Tibial nerve (tissue), 4 donors: ENCODE measurements around the gene RNPEPL1. TPM values are rescaled to one million over a fixed set of nuclear protein-coding genes. Genes with fewer than 3 reads are reported as not detected.
"Not testable (repeated sequence)": the region's sequence is repeated elsewhere in the genome, so short reads cannot be mapped to it uniquely, and the experiment has no call there.

Source experiments
- DNase-seq, 2 donors: peaks; one replicate each; pipeline ENCODE4 v3.0.0-alpha.2; 2019; ENCODE audit warnings: low spot score in 2 of 2
- H3K27ac ChIP-seq, 4 donors: fragments of 200-600 bp; sonication (generic) in 3 of 4; one replicate each; pipeline ENCODE4 v1.5.1; 2017 to 2019; ENCODE audit warnings: mild to moderate bottlenecking in 1 of 4
- H3K27me3 ChIP-seq, 2 donors: fragments of 200-600 bp; sonication (generic) in 1 of 2; one replicate each; pipeline versions ENCODE4 v1.5.1 to v1.6.0; 2017 to 2019
- H3K36me3 ChIP-seq, 3 donors: fragments of 200-600 bp; sonication (generic); one replicate each; pipeline ENCODE4 v1.5.1; 2018 to 2019
- H3K4me1 ChIP-seq, 4 donors: fragments of 200-600 bp; sonication (generic) in 3 of 4; one replicate each; pipeline ENCODE4 v1.5.1; 2017 to 2019
- H3K4me3 ChIP-seq, 4 donors: fragments of 200-600 bp; sonication (generic) in 3 of 4; one replicate each; pipeline ENCODE4 v1.5.1; 2017 to 2019; ENCODE audit warnings: mild to moderate bottlenecking in 1 of 4, moderate library complexity in 1 of 4
- H3K9me3 ChIP-seq, 4 donors: fragments of 200-600 bp; sonication (generic) in 3 of 4; one replicate each; pipeline ENCODE4 v1.5.1; 2017 to 2019
- CTCF ChIP-seq, 5 experiments: fragments of 200-600 bp in 3 of 5; fragments of 450-650 bp in 2 of 5; sonication (generic) in 3 of 5; IDR thresholded peaks; one replicate each; pipeline ENCODE4 v1.5.1; 2016 to 2019; ENCODE audit warnings: antibody characterized with exemption in 5 of 5, mild to moderate bottlenecking in 3 of 5, moderate library complexity in 2 of 5
- EP300 ChIP-seq, 2 donors: sonication (generic); formaldehyde crosslinking; IDR thresholded peaks; one replicate each; pipeline ENCODE4 v1.6.1; 2017; ENCODE audit warnings: antibody characterized with exemption in 2 of 2, mild to moderate bottlenecking in 1 of 2
- POLR2A ChIP-seq, 2 donors: fragments of 450-650 bp; IDR thresholded peaks; one replicate each; pipeline ENCODE4 v1.6.1; 2017; ENCODE audit warnings: antibody characterized with exemption in 2 of 2, mild to moderate bottlenecking in 2 of 2, moderate library complexity in 2 of 2
- whole genome bisulfite sequencing, 2 donors: methylation state at CpG; one replicate each; pipeline ENCODE4 v1.1.5; 2018; 5-methylcytosine and 5-hydroxymethylcytosine counted together
- total RNA-seq, 4 donors: library from RNA; depleted of rRNA; stranded (reverse); fragments of >200 nt; gene quantifications; one replicate each; pipeline ENCODE4 v1.1.0, GENCODE V29; 2016

The RNPEPL1 gene
- total RNA-seq, 4 donors from 2014 or later: 55.3 to 90.6 (median 64.0) TPM

GRCh38 chr2:240613781-240614180 lies 45.5 kb downstream of the RNPEPL1 start:
- Histone ChIP-seq H3K27ac (no peak overlapping the region), H3K4me3 (no peak overlapping the region), H3K4me1 (peaks cover 0 to 5% (median 0%) of the 10 kb centered on the region in 4 donors), H3K36me3 (peaks cover 0 to 9% (median 0%) of the 10 kb centered on the region in 3 donors), H3K9me3 (no peaks in the 10 kb centered on the region), H3K27me3 (no peaks in the 10 kb centered on the region)
- WGBS, 2 donors: 95 to 96% methylated on average over 4 of the region's 4 CpGs
- no peak for TF ChIP-seq POLR2A (IDR thresholded peaks at IDR 0.05)
- TF ChIP-seq CTCF (IDR thresholded peaks at IDR 0.05): no peak
- TF ChIP-seq EP300 (IDR thresholded peaks at IDR 0.05): no peak
- DNase-seq: no peak

- TF ChIP-seq POLR2A (IDR thresholded peaks at IDR 0.05) (no peak), CTCF (IDR thresholded peaks at IDR 0.05) (no peak)
- H3K36me3 ChIP-seq: peaks cover 0 to 9% (median 0%) of the 10 kb centered on the region in 3 donors
- no peak overlapping the region for H3K4me3 ChIP-seq
- peaks cover 0 to 5% (median 0%) of the 10 kb centered on the region in 4 donors for H3K4me1 ChIP-seq
- no peak overlapping the region for H3K27ac ChIP-seq
- no peaks in the 10 kb centered on the region for H3K27me3 ChIP-seq
- 95 to 97% methylated on average over 9 of the region's 9 CpGs for WGBS, 2 donors
- peak in 1 of 2 donors; percentile 0 for DNase-seq
- H3K9me3 ChIP-seq: no peaks in the 10 kb centered on the region
These were observed 46.1 kb downstream of the RNPEPL1 start for GRCh38 chr2:240614391-240614790.

- WGBS, 2 donors: 72 to 78% methylated on average over 2 of the region's 2 CpGs
- Histone ChIP-seq H3K27ac (no peak overlapping the region), H3K4me1 (peaks cover 0 to 5% (median 0%) of the 10 kb centered on the region in 4 donors), H3K27me3 (no peaks in the 10 kb centered on the region), H3K36me3 (peaks cover 0 to 14% (median 0%) of the 10 kb centered on the region in 3 donors), H3K4me3 (no peak overlapping the region), H3K9me3 (no peaks in the 10 kb centered on the region)
- no peak for DNase-seq
- TF ChIP-seq EP300 (IDR thresholded peaks at IDR 0.05): no peak
- no peak for TF ChIP-seq POLR2A (IDR thresholded peaks at IDR 0.05)
- TF ChIP-seq CTCF (IDR thresholded peaks at IDR 0.05): no peak
These were observed 47.1 kb downstream of the RNPEPL1 start for GRCh38 chr2:240615396-240615795.

GRCh38 chr2:240615820-240616547 lies 47.7 kb downstream of the RNPEPL1 start:
- WGBS, 2 donors: 74 to 77% methylated on average over 20 of the region's 20 CpGs
- no peak overlapping the region for H3K27ac ChIP-seq
- TF ChIP-seq EP300 (IDR thresholded peaks at IDR 0.05): no peak
- no peak for TF ChIP-seq POLR2A (IDR thresholded peaks at IDR 0.05)
- TF ChIP-seq CTCF (IDR thresholded peaks at IDR 0.05): no peak
- H3K27me3 ChIP-seq: no peaks in the 10 kb centered on the region
- no peak overlapping the region for H3K4me3 ChIP-seq
- no peaks in the 10 kb centered on the region for H3K9me3 ChIP-seq
- H3K36me3 ChIP-seq: peaks cover 0 to 14% (median 0%) of the 10 kb centered on the region in 3 donors
- peak in 1 of 2 donors; percentile 3 for DNase-seq
- peaks cover 0 to 5% (median 0%) of the 10 kb centered on the region in 4 donors for H3K4me1 ChIP-seq

GRCh38 chr2:240616860-240617666 lies 48.8 kb downstream of the RNPEPL1 start:
- H3K4me1 ChIP-seq, H3K27ac ChIP-seq, H3K27me3 ChIP-seq, H3K4me3 ChIP-seq, H3K9me3 ChIP-seq, DNase-seq: not testable (repeated sequence)
- H3K36me3 ChIP-seq: peaks cover 0 to 14% (median 0%) of the 10 kb centered on the region in 3 donors
- WGBS, 2 donors: 77 to 88% methylated on average over 4 to 5 of the region's 5 CpGs
